Dermis blood vessel endothelial cell (primary cell): Measurements from ENCODE around the gene ASXL1. TPM values are rescaled to one million over a fixed set of nuclear protein-coding genes. Genes with fewer than 3 reads are reported as not detected.

Source experiments
- DNase-seq: peaks from one replicate; pipeline ENCODE4 v3.0.0; 2010
- total RNA-seq: library from RNA; depleted of rRNA; stranded (reverse); fragments of >200 nt; gene quantifications from 2 replicates; pipeline ENCODE4 v1.2.3, GENCODE V29; 2014

ASXL1 gene
- total RNA-seq, 1 donor from 2014 or later, result 53.4 TPM

DNA sequence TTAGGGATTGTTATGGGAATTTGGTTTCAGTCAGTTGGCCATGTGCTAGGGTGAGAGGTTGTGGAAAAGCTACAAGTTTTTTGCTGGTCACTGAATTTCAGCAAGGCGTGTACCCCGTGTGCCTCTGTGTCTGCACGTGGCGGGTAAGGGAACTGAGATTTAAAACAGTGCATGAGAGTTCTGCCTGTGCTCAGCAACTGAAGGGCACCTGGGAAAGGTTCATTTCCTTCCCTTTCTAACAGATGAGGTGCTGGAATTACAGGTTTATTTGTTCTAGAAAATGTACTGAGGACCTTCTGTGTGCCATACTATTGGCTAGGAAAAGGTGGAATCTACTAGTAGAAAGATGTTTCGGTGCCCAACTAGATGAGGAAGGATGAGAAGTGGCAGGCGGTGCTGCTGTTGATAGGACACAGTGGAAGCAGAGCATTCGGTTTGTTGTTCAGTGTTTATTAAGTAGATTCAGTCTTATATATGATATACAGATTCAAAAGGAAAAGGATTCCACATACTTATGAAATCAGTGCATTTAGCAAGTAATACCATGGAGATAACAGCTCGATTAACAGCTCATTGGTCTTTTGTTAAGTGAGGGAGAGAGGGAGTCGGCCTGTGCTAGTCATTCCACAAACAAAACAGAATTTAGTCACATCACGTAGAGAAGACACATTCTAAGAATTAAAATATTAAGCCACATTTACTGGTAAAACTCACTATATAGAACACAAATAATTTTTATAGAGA, 84.7 kb downstream of the ASXL1 start:
- DNase-seq, result no peak

DNA sequence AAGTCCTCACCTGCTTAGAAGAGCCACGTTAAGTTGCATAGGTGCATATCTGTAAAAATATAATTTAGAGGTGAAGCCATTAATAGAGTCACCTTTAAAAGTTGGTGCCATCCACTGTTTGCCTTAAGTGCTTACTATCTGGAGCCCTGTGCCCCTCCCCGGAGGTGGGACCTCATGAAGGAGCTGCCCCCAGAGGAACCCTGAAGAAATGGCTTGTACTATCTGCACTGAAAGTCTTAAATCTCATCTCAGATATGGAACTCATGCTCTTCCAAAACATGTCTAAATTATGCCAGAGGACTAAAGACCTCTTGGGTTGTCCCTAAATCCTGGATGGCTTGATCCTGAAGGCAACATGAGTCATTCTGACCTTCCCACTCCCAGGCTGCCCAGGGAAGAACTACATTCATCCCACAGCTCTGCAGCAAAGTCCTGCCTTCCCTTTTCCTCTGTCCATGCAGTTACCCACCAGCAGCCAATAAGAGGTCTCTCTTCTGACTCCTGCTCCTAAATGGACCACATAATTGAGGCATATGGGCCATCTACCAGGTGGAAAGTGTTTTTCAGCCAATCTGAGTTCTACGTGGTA, 85.3 kb downstream of the ASXL1 start:
- peak; percentile 26 for DNase-seq

DNA sequence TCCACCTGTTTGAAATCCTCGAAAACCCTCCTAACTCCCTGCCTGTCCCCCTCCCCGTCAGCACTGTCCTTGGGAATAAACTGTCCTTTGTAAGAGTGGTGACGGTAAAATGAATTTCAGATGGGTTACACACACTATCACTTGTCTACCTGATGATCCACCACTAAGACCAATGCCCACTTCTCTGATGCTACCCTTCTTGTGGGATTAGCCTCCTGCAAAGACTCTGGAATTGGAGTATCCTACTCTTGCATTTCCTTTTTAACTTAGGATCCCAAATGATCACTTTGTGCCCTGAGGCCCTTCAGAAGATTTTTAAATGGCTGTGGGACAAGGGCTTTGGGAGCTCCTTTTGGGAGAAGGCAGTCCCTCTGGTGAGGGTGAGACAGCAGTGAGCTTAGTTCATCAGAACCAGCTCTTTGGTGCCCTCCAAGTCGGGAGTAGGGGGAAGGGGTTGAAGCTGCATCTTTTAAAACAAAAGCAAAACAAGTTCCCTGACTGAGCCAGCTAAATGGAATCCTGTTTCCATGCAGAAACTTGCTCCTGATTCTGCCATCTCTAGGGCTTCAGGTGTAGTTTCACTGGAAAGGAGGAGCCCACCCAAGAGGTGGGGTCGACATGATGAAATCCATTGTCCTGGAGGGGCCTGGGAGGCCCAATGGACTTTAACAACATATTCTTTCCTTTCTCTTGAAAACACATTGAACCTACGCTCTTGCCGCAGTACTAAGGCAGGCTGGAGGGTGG, 86.5 kb downstream of the ASXL1 start:
- no peak for DNase-seq

DNA sequence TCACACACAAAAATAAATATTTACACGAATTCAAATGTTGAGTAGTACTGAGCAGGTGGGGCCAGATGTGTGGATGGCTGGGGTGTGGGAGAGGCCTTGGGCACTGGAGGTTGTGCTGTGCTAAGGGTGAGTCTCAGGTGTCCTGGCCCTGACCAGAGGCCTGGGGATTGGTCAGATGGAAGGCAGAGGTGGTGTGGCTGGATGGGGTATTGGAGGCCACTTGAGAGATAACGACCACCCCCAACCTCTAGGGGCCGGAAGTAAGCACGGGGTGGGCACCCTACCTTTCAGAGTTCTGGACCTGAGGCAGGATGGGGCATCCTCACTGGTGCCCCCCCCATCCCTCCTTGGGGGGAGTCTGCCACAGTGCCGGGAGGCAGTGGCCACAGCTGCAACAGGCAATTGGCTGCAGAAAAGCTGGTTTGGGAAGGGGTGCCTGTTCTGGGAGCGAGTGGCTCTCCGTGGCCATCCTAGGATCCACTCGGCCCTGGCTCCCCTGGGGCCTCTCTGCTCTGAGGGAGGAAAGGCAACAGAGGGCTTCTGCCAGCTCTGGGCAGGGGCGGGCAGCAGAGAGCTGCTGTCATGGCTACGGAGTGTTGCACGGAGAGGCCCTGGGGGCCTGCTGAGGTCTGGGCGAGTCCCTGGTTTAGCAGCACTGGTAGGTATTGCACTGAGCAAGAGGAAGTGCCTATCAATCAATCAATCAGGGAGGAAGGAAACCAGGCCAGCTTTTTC, 87.6 kb downstream of the ASXL1 start:
- DNase-seq, result peak; percentile 47

DNA sequence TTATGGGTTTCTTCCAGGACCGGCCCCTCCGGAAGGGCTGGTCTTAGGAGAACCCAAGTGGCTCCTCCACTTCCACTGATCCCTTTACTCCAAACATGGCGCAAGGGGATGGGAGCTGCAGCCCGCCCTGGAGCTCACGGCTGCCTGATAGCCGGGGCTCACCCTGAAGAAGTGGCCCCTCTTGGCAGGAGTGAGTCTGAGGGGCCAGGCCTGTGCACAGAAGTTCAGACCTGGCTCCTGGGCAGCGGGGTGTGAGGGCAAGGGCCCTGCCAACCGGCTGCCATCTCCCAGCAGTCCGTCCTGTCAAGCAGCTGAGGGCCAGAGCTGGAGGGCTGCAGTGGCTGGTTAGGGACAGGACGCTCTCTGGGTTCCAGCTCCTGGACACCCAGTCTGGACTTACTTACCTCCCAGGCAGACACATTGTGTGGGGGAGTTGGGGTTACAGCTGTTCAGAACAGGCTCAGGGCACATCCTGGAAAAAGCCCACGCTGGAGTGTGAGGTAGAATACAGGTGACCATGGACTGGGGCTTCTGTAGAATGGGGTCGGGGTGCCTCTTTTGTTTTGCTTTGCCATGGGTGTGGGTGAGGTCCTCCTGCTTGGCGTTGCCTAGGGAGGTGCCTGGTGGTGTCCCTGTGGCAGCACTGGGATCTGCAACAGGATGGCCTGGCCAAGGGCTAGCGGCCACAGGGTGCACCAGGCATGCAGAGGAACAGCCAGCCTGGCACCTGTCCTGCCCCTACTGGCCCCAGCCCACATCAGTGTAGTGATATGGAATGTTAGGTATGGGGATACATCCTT, 88.4 kb downstream of the ASXL1 start:
- no peak for DNase-seq

DNA sequence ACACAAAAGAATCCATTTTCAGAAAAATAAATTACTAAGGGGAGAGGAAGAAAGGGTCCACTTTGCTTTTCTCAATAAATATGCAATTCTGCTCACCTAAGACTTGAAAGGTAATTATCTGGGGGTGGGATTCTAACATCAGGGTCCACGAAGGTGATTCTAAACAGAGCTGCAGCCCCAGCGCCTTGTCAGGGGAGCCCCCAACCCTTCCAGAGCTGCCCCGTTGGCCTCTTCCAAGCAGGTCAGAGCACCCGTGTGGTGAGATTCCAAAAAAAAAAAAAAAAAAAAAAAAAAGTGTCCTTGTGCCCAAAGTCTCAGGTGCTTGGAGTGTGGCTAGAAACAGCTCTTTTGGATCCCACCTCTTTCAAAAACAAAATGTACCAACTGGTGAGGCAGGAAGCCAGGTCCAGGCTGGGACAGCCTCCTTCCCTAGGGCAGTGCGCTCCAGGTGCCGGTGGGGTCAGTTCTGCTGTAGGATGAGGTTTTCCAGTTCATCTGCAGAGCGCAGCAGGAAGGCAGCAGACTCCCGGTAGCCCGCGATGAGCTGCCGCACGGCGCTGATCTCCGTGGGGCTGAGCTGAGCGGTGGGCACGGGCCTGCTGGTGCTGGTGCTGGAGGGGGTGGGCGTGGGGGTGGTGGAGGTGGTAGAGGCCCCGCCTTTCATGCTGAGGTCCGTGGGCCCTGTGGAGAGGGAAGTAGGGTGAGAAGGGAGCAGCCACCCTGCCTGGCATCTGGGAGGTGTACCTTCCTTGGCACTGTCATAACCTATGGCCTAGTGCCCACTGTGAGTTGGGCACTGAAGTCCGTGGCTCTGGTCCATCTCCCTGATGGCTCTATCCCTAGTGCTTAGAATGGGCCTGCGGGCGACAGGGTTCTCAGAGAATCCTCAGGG, 89.3 kb downstream of the ASXL1 start:
- DNase-seq, result no peak

DNA sequence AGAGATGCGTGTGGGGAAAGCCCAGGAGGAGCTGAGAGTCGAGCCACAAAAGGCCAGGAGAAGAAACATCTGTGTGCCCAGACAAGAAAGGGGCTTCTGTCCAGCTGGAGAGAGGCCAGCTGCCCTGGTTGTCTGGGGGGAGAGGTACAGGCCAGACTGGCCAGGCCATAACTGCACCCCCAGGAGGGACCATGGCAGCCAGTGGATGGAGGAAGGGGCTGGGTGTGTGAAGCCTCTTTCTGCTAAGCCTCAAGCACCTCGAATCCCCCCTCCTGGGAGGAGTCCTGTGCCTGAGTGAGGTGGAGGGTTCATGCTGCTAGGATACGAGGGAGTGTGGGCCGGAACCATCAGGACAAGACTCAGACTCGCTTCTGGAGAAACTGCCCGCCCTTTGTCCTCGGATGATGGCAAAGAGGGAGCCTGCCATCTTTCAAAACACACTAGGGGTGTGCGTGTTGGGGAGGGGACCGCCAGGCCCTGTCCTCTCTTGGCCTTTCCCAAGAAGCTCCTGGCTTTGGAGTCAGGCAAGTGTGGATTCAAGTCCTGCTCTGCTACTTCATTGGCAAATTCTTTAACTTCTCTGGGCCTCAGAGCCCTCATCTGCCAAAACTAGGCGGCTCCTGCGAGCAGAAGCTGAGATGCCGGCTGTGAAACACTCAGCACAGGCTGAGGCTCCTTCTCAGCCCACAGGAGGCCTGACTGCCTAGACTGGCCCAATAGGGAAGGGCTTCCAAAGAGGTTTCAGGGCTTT, 90.3 kb downstream of the ASXL1 start:
- DNase-seq, result no peak

DNA sequence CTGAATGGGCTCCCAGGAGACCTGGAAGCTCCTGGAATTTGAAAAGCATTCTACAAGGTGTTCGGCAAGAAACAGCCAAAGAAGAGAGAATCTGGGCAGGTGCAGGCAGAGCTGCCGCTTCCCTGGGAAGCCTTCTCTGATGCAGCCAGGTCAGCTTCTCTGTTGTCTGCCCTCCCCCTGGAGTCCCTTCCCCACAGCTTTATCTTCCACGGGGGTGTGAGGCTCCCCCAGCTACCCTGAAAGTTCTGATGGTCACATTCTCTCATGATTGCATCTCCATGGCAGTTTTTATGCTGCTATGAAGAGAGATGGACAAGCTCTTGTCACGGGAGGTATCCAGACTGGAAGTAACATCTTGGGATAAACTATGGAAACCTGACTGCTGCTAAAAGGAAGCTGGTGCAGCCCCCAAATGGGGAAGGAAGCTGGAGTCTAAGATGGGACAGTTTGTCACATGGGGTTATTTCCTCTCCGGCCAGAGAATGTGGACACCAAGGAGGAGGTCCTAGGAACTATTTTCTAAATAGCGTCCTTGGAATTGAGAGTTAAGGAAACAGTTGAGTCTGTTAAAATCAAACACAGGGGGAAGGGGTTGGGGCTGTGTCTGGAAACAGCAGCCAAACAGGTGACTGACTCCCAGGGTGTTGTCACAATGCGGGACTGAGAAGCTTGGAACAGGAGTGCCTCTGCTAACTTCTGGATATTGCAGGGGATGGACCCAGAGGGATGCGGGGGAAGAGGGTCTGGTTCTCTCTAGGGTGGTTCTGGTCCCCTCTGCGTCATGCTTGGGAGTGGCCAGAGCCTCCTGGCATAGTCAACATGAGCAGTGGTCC, 91.1 kb downstream of the ASXL1 start:
- DNase-seq, result no peak

DNA sequence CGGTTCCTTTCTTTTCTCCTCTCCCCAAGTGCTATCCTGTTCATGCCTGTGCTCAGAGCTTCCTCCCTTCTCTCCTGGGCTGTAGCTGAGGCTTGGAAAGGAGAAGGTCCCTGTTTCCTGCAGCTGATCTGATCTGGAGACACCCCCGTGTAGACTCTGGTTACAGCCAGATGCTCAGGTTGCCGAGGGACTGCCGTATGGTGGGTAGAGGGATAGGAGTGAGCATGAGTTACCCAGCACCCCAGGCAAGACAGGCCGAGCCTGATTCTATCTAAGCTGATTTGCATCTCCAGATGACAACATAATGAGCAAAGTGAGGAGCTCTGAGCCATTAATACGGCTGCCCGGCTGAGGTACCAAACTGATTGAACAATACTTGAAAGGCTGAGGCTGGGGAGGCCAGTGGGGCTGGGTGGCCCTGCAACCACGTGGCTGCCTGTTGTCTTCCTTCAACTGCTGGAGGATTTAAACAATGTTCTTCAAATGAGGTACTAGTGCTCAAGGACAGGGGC, 91.8 kb downstream of the ASXL1 start:
- no peak for DNase-seq

DNA sequence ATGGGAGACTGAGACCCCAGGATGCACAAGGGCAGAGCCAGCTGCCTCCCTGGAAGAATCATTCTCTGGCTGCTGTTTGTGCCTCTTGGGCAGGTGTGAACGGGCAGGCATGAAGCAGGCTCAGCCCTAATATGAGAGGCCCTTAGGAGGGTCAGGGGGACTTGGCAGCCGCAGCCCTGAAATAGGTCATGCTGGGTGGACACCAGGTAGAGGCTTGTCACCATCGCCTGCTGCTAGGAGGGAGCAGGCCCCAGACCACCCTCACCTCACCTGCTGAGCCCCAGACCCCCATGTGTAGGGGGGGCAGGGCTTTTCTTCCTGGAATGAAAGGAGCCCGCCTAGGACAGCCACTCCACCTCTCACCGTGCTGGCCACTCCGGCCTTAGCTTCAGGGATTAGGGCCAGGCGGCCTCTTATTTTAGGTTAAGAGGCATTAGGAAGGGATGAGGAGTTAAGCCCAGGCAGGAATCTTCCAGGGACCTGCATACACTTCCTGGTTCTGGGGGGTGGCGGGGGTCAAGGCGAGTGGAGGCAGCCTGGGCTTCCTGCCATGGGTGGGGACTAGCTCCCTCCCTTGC, 92.4 kb downstream of the ASXL1 start:
- no peak for DNase-seq

DNA sequence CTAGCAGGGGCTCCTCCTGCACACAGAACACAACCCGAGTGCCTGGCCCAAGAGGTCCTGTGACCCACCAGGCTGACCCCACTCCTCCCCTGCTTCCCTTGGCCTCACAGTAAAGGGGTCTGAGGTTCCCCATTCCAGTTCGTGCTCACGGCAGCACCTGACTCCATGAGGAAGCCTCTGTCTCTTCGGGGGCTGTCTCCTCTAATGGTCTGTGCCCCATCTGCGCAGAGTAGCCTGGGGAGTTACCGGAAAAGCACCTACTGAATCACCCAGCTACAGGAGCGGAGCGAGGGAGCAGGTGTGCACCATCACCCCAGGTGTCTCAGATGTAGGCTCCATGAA, 93.2 kb downstream of the ASXL1 start:
- no peak for DNase-seq

DNA sequence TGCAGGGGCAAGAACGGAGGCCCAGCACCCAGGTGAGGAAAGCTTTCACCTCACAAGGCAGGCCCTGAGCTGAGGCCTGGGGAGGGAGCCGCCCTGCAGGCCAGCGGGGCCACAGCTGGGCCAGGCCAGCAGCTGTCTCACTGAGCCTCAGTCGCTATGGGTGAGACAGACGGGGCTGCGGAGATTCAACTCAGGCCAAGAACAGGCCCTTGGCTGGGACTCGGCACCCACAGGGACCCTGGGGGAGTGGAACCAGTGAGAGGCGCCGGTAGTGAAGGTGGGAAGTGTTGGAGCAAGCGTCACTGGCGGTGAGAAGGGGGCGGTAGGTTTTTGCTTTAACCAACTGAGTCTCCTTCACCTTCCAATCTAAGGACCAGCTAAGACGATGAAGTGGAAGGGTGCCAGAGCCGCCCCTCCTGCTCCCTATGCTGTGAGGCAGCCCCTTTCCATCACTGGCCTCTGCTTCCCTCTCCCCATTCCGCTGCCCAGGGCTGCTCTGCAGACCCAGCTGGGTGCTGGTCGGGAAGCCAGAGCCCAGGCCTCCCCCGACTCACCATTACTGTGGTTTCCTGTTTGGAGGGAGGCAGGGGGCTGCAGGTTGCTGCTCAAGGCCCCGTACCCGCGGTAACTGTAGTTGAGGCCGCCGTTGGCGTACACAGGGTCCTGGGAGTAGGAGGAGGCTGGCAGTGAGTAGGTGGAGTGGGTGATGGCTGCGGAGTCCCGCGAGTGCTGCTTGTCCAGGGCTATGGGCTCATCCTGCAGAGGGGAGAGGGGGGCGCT, 93.7 kb downstream of the ASXL1 start:
- no peak for DNase-seq

DNA sequence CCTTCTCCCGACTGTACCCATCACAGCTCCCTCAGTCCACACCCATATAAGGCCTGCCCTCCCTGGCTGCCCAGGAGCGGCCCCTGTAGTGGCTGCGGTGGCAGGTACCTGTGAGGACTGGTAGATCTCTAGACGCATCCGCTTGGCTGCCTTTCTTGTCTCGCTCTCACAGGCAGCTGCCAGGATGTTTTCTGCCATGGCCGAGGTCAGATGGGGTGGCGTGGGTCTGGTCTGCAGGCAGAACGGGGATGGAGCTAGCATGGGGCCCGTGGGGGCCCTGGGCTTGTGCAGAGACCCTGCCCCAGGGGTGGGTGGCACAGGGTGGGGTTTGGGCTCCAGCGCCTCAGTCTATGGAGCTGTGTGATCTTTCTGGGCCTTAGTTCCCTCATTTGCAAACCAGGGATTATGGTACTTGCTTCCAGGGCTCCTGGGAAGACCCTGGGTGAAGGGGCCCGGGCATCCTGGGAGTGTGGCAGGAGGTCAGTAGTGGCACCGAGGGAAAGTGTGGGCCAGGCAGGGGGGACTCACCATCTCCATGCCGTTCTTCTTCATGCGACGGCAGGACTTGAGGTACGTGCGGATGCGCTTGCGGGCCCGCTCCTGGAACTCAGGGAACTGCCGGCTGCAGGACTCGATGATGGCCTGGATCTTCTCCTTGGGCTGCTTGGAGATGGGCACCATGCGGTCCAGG, 94.8 kb downstream of the ASXL1 start:
- DNase-seq, result no peak

DNA sequence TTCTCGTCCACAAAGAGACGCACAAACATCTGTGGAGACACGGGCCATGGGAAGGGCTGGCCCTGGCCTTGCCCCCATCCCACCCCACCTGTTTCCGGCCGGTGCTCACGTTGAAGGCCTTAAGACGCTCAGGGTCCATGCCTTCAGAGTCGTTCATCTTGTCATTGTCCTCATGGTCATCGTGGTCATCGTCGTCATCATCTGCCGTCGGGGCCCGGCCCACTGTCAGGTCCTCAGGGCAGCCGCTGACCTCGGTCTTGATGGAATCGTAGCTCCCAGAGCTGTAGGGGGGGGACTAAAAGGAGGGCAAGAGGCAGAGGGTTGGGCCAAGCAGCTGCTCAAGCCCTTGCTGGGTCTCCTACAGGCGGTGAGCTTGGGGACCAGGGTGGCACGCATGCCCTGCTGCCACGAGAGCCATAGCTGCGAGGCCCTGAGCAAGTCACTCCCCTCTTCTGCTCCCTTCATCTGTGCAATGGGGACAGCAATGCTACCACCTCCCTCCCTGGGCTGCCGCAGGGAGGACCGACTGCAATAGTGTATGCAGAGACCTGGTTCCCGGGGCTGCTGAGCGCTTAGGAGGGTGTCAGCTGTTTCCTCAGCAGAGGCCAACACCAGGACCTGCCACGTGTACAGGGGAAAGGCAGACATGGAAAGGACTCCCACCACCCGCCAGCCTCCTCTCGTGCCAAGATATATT, 95.5 kb downstream of the ASXL1 start:
- no peak for DNase-seq

DNA sequence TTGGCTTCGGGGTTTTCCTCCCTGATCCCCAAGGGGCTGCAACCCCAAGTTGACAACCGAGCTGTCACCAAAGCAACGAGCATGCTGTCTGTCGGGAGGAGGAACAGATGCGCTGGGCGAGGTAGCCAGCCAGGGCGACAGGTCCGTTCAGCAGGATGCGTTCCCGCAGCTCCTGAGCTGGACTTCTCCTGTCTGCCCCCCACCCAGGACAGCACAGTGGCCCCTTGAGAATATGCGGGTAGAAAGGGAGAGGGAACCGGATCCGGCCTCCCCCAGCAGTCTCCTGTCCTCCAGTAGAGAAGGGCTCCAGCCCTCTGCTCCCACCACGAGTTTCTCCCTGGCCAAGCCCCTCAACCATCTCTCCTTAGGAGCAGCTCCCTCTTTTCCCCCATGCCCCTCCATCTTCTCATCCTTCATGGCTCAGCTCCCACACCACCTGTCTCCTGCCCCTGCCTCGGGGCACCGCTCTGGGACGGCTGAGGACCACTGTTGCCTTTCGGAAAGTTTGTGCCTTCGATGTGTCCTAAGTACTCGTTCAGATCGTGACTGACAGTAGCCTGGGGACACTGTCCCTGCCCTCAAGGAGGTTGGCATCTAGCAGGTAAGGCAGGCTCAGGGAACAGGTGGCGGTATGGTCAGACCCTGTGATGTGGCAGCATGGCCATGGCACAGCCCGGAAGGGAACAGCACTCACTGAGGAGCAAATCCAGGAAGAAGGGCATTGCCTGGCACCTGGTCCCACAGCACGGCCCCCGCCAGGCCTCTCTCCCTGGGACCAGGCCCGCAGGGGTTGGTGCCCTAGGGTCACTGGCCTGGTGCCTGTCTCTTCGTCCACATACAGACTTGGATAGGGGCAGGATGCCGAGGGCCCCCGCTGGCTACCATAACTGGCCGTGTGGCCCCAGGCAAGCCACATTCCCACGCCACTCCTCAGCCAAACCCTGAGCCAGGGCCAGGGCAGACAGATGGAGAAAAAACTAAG, 96.3 kb downstream of the ASXL1 start:
- DNase-seq, result no peak
